HL-60 (cell line): ENCODE results near the gene RALGAPB.
"Not testable (repeated sequence)": the region's sequence is repeated elsewhere in the genome, so short reads cannot be mapped to it uniquely, and the experiment has no call there.

Experiments used
- DNase-seq, 2 experiments: peaks; one replicate each; pipeline ENCODE4 v3.0.0-alpha.2; 2010 to 2020; ENCODE audit warnings: low read depth in 1 of 2, low spot score in 1 of 2
- H3K27ac ChIP-seq: fragments of 250-450 bp; sonication (Bioruptor Pico); replicated peaks from 2 replicates; pipeline ENCODE4 v1.5.1; 2020; ENCODE audit warnings: mild to moderate bottlenecking, moderate library complexity
- H3K27me3 ChIP-seq: fragments of 250-450 bp; sonication (Bioruptor Pico); 2 replicates; pipeline ENCODE4 v1.5.1; 2021; ENCODE audit warnings: mild to moderate bottlenecking, moderate library complexity; ENCODE audit not compliant: insufficient read depth, poor library complexity, severe bottlenecking
- H3K4me3 ChIP-seq: replicated peaks from 2 replicates; pipeline ENCODE4 v1.5.1; 2011; ENCODE audit warnings: mild to moderate bottlenecking, control low read depth, low read length; ENCODE audit not compliant: insufficient read depth
- GABPA ChIP-seq: IDR thresholded peaks from 2 replicates; pipeline ENCODE4 v1.6.1; 2012; ENCODE audit warnings: low read depth
- POLR2AphosphoS5 ChIP-seq: IDR thresholded peaks from 2 replicates; pipeline ENCODE4 v1.6.1; 2012; ENCODE audit warnings: low read depth
- REST ChIP-seq: IDR thresholded peaks from 2 replicates; pipeline ENCODE4 v1.6.1; 2012; ENCODE audit warnings: low read depth; ENCODE audit not compliant: insufficient replicate concordance
- SPI1 ChIP-seq: IDR thresholded peaks from 2 replicates; pipeline ENCODE4 v1.6.1; 2012; ENCODE audit warnings: low read depth, mild to moderate bottlenecking, borderline replicate concordance
- TF ChIP-seq, protein P1 (sequence below): IDR thresholded peaks from one replicate; pipeline ENCODE4 v1.5.1; 2011; ENCODE audit warnings: low read length, control low read depth, inconsistent platforms; ENCODE audit not compliant: insufficient read depth

The RALGAPB gene

GRCh38 chr20:38505091-38505455, 32.4 kb downstream of the RALGAPB start:
- DNase-seq, result no peak
- H3K27me3 ChIP-seq, result no peaks in the 10 kb centered on the region
- H3K27ac ChIP-seq, result no peak overlapping the region
- TF ChIP-seq GABPA, result no peak
- H3K4me3 ChIP-seq, result no peak overlapping the region

- not testable (repeated sequence) for DNase-seq, H3K4me3 ChIP-seq, H3K27ac ChIP-seq, H3K27me3 ChIP-seq
Observed at GRCh38 chr20:38511726-38512125, 39.1 kb downstream of the RALGAPB start.

DNA sequence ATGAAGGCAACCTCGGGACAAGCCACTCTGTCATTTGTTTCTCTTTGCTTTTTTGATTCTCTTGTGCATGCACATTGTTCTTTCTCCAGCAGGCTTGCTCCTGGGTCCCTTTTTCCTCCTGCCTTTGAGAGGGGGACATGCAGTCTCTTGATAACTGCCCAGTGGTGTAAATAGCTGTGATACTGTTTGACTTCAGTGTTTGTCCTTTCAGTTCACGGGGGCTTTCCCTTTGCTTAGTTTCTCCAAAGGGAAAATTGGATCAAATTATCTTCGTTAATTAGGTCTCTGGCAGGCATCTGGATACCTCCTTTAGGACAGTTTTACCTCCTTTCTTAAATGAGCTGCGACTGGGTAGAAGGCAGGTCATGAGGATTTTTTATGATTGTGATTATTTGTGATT, 41.5 kb downstream of the RALGAPB start:
- Histone ChIP-seq H3K27ac (no peak overlapping the region), H3K27me3 (no peaks in the 10 kb centered on the region), H3K4me3 (no peak overlapping the region)
- TF ChIP-seq REST (no peak), POLR2AphosphoS5 (no peak), SPI1 (no peak)
- no peak for DNase-seq

GRCh38 chr20:38514947-38515346, 42.3 kb downstream of the RALGAPB start:
- no peak for DNase-seq
- Histone ChIP-seq H3K4me3 (no peak overlapping the region), H3K27ac (no peak overlapping the region), H3K27me3 (no peaks in the 10 kb centered on the region)
- TF ChIP-seq, protein P1, sequence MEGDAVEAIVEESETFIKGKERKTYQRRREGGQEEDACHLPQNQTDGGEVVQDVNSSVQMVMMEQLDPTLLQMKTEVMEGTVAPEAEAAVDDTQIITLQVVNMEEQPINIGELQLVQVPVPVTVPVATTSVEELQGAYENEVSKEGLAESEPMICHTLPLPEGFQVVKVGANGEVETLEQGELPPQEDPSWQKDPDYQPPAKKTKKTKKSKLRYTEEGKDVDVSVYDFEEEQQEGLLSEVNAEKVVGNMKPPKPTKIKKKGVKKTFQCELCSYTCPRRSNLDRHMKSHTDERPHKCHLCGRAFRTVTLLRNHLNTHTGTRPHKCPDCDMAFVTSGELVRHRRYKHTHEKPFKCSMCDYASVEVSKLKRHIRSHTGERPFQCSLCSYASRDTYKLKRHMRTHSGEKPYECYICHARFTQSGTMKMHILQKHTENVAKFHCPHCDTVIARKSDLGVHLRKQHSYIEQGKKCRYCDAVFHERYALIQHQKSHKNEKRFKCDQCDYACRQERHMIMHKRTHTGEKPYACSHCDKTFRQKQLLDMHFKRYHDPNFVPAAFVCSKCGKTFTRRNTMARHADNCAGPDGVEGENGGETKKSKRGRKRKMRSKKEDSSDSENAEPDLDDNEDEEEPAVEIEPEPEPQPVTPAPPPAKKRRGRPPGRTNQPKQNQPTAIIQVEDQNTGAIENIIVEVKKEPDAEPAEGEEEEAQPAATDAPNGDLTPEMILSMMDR, result no peak
- TF ChIP-seq SPI1, result no peak
- TF ChIP-seq GABPA, result no peak
- no peak for TF ChIP-seq POLR2AphosphoS5
- TF ChIP-seq REST, result no peak

GRCh38 chr20:38515631-38516030, 43.0 kb downstream of the RALGAPB start:
- TF ChIP-seq POLR2AphosphoS5 (no peak), REST (no peak), GABPA (no peak), SPI1 (no peak)
- TF ChIP-seq, protein P1, result no peak

More at GRCh38 chr20:38515631-38516030, 43.0 kb downstream of the RALGAPB start:
- Histone ChIP-seq H3K27me3 (no peaks in the 10 kb centered on the region), H3K4me3 (no peak overlapping the region), H3K27ac (no peak overlapping the region)
- no peak for DNase-seq
